RWPE2 (cell line): ENCODE measurements around the gene KCNK10.

Experiments
- ATAC-seq: fragments of 200-7000 bp; cut with Tn5 transposase; 3 replicates; pipeline ENCODE4 v1.9.1; 2021; ENCODE audit warnings: low read depth
- DNase-seq: peaks from one replicate; pipeline ENCODE4 v3.0.0-alpha.2; 2020; ENCODE audit warnings: low spot score
- H3K27ac ChIP-seq: fragments of 450-650 bp; 2 replicates; pipeline ENCODE4 v1.5.1; 2017; ENCODE audit warnings: mild to moderate bottlenecking; ENCODE audit not compliant: poor library complexity, severe bottlenecking
- H3K27me3 ChIP-seq: fragments of 250-450 bp; sonication (Bioruptor Pico); 2 replicates; pipeline ENCODE4 v1.5.1; 2021; ENCODE audit warnings: mild to moderate bottlenecking, moderate library complexity; ENCODE audit not compliant: insufficient read depth, poor library complexity, severe bottlenecking
- H3K36me3 ChIP-seq: fragments of 250-450 bp; sonication (Bioruptor Pico); 2 replicates; pipeline ENCODE4 v1.5.1; 2020; ENCODE audit warnings: low read depth, mild to moderate bottlenecking, moderate library complexity
- H3K4me1 ChIP-seq: fragments of 250-450 bp; sonication (Bioruptor Pico); 2 replicates; pipeline ENCODE4 v1.5.1; 2021; ENCODE audit warnings: mild to moderate bottlenecking, moderate library complexity; ENCODE audit not compliant: insufficient read depth, poor library complexity, severe bottlenecking
- H3K4me3 ChIP-seq: fragments of 250-450 bp; sonication (Bioruptor Pico); 2 replicates; pipeline ENCODE4 v1.5.1; 2021; ENCODE audit warnings: mild to moderate bottlenecking, moderate library complexity; ENCODE audit not compliant: severe bottlenecking
- H3K9me3 ChIP-seq: fragments of 250-450 bp; sonication (Bioruptor Pico); 2 replicates; pipeline ENCODE4 v1.5.1; 2021; ENCODE audit warnings: mild to moderate bottlenecking, moderate library complexity; ENCODE audit not compliant: severe bottlenecking
- CTCF ChIP-seq: fragments of 450-650 bp; IDR thresholded peaks from one replicate; pipeline ENCODE4 v1.5.1; 2017; ENCODE audit warnings: mild to moderate bottlenecking, moderate library complexity; ENCODE audit not compliant: poor library complexity, severe bottlenecking

KCNK10 gene

GRCh38 chr14:88255798-88256197 lies 67.3 kb downstream of the KCNK10 start:
- no peak overlapping the region for H3K4me3 ChIP-seq
- H3K36me3 ChIP-seq, result no peaks in the 10 kb centered on the region
- no peak overlapping the region for H3K27ac ChIP-seq
- no peak for DNase-seq
- no peak for ATAC-seq
- H3K9me3 ChIP-seq, result no peaks in the 10 kb centered on the region
- no peaks in the 10 kb centered on the region for H3K4me1 ChIP-seq
- peaks cover 12% of the 10 kb centered on the region for H3K27me3 ChIP-seq
- TF ChIP-seq CTCF, result no peak

DNA sequence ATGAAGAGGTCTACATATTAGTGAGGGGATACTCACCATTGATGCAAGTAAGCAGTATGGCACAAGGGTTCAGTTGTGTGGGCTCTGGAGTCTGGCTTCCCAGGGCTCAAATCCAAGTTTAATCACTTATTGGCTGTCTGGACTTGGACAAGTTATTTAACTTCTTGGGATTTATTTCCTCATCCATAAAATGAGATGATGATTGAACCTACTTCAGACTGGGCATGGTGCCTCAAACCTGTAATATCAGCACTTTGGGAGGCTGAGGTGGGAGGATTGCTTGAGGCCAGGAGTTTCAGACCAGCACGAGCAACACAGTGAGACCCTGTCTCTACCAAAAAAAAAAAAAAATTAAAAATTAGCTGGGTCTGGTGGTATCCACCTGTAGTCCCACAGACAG lies 67.9 kb downstream of the KCNK10 start:
- ATAC-seq (no peak), DNase-seq (no peak)
- peaks cover 12% of the 10 kb centered on the region for H3K27me3 ChIP-seq
- H3K27ac ChIP-seq, result no peak overlapping the region
- no peak for TF ChIP-seq CTCF
- no peaks in the 10 kb centered on the region for H3K36me3 ChIP-seq
- H3K9me3 ChIP-seq, result no peaks in the 10 kb centered on the region
- no peak overlapping the region for H3K4me3 ChIP-seq
- H3K4me1 ChIP-seq, result no peaks in the 10 kb centered on the region

DNA sequence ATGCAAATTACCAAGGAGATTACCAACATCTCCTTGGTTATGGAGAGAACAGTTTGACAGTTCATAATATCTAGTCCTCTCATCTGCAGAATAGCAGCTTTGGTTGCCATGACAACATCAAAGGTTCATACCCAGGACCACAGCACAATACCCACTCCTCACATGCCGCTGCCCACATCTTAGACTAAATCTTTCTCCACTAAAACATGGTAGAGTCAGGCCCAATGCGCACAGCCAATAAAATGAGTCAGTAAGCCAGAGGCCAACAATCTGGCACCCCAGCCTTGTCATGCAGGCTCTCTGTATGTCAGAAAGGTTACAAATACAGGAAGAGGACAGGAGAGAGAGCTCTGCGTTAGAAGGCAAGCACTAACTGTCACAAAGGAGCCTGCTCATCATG lies 70.6 kb downstream of the KCNK10 start:
- no peak overlapping the region for H3K4me3 ChIP-seq
- DNase-seq (no peak), ATAC-seq (no peak)
- H3K9me3 ChIP-seq, result no peaks in the 10 kb centered on the region
- TF ChIP-seq CTCF, result no peak
- H3K4me1 ChIP-seq, result no peaks in the 10 kb centered on the region
- H3K27me3 ChIP-seq, result peaks cover 5% of the 10 kb centered on the region
- H3K27ac ChIP-seq, result no peak overlapping the region
- no peaks in the 10 kb centered on the region for H3K36me3 ChIP-seq

GRCh38 chr14:88251650-88252049 lies 71.4 kb downstream of the KCNK10 start:
- no peak for ATAC-seq
- Histone ChIP-seq H3K27ac (no peak overlapping the region), H3K9me3 (no peaks in the 10 kb centered on the region), H3K36me3 (no peaks in the 10 kb centered on the region), H3K4me3 (no peak overlapping the region), H3K4me1 (no peaks in the 10 kb centered on the region), H3K27me3 (peaks cover 5% of the 10 kb centered on the region)
- DNase-seq, result no peak
- no peak for TF ChIP-seq CTCF

- Histone ChIP-seq H3K27me3 (no peaks in the 10 kb centered on the region), H3K27ac (no peak overlapping the region), H3K4me1 (no peaks in the 10 kb centered on the region), H3K4me3 (no peak overlapping the region), H3K9me3 (no peaks in the 10 kb centered on the region), H3K36me3 (no peaks in the 10 kb centered on the region)
- no peak for ATAC-seq
- TF ChIP-seq CTCF, result no peak
- DNase-seq, result no peak
Observed at GRCh38 chr14:88249266-88249665, 73.8 kb downstream of the KCNK10 start.
